HEK293 (cell line): ENCODE measurements around the gene AMIGO1.
A peak's percentile ranks its signal among the peaks of the same experiment; 100 is the strongest.

Experiments
- CTCF ChIA-PET: fragments of 350-600 bp; formaldehyde crosslinking; extraction: SDS; loops from one replicate; lab custom pipeline; 2021; ENCODE audit warnings: antibody characterized with exemption; lab: Yijun Ruan, JAX
- POLR2A ChIA-PET: fragments of 300-600 bp; formaldehyde crosslinking; extraction: SDS; loops from one replicate; lab custom pipeline; 2020; ENCODE audit warnings: antibody characterized with exemption, inconsistent platforms; lab: Yijun Ruan, JAX
- H3K27ac ChIP-seq: fragments of 200-500 bp; sonication (Bioruptor generic); 2 replicates; pipeline ENCODE4 v1.5.1; 2014; ENCODE audit warnings: low read depth, low read length, control low read depth, inconsistent platforms; ENCODE audit errors: extremely low read depth
- H3K36me3 ChIP-seq, 2 experiments: fragments of 200-500 bp in 1 of 2; sonication (Bioruptor generic) in 1 of 2; 1 replicate in 1 of 2; 2 replicates in 1 of 2; pipeline ENCODE4 v1.5.1; 2014 to 2017; ENCODE audit warnings: inconsistent platforms in 2 of 2, low read length in 2 of 2; ENCODE audit not compliant: control insufficient read depth in 2 of 2, insufficient read depth in 1 of 2
- H3K4me1 ChIP-seq: fragments of 200-500 bp; sonication (Bioruptor generic); 2 replicates; pipeline ENCODE4 v1.5.1; 2014; ENCODE audit warnings: mild to moderate bottlenecking, low read length, inconsistent platforms; ENCODE audit not compliant: control insufficient read depth, insufficient read depth
- H3K4me3 ChIP-seq: 2 replicates; pipeline ENCODE4 v1.5.1; 2011; ENCODE audit warnings: low read depth, mild to moderate bottlenecking, control low read depth, low read length, moderate library complexity
- H3K9me3 ChIP-seq: fragments of 200-500 bp; sonication (Bioruptor generic); 2 replicates; pipeline ENCODE4 v1.5.1; 2014; ENCODE audit warnings: low read depth, low read length, inconsistent platforms; ENCODE audit not compliant: control insufficient read depth, insufficient read depth
- EGR2 ChIP-seq: fragments of 450-650 bp; formaldehyde crosslinking; IDR thresholded peaks from 2 replicates; pipeline ENCODE4 v1.5.1; 2016; ENCODE audit warnings: low read depth, missing biosample characterization, missing genetic modification characterization
- MEIS1 ChIP-seq: sonication (generic); formaldehyde crosslinking; IDR thresholded peaks from 2 replicates; pipeline ENCODE4 v1.8.1; 2022; ENCODE audit warnings: missing genetic modification reagents, mild to moderate bottlenecking, borderline replicate concordance
- MZF1 ChIP-seq: fragments of 450-650 bp; formaldehyde crosslinking; IDR thresholded peaks from 2 replicates; pipeline ENCODE4 v1.5.1; 2017; ENCODE audit warnings: missing biosample characterization, missing genetic modification characterization, borderline replicate concordance
- OSR2 ChIP-seq: fragments of 450-650 bp; formaldehyde crosslinking; IDR thresholded peaks from 2 replicates; pipeline ENCODE4 v1.5.1; 2016; ENCODE audit warnings: missing biosample characterization, missing genetic modification characterization
- SP2 ChIP-seq: fragments of 450-650 bp; formaldehyde crosslinking; IDR thresholded peaks from 2 replicates; pipeline ENCODE4 v1.5.1; 2016; ENCODE audit warnings: missing biosample characterization, missing genetic modification characterization
- SP3 ChIP-seq: fragments of 450-650 bp; formaldehyde crosslinking; IDR thresholded peaks from 2 replicates; pipeline ENCODE4 v1.5.1; 2016; ENCODE audit warnings: missing biosample characterization, missing genetic modification characterization
- YY1 ChIP-seq: fragments of 450-650 bp; formaldehyde crosslinking; IDR thresholded peaks from 2 replicates; pipeline ENCODE4 v1.5.1; 2018; ENCODE audit warnings: missing biosample characterization, missing genetic modification characterization
- ZFHX2 ChIP-seq: fragments of 450-650 bp; formaldehyde crosslinking; conservative IDR thresholded peaks from 2 replicates; pipeline ENCODE4 v1.5.1; 2016; ENCODE audit warnings: missing biosample characterization, missing genetic modification characterization
- ZFP37 ChIP-seq: fragments of 450-650 bp; formaldehyde crosslinking; IDR thresholded peaks from 2 replicates; pipeline ENCODE4 v1.5.1; 2016; ENCODE audit warnings: missing biosample characterization, missing genetic modification characterization
- ZNF211 ChIP-seq: fragments of 450-650 bp; formaldehyde crosslinking; IDR thresholded peaks from 2 replicates; pipeline ENCODE4 v1.5.1; 2016; ENCODE audit warnings: low read depth, missing biosample characterization, missing genetic modification characterization
- ZNF292 ChIP-seq: fragments of 450-650 bp; formaldehyde crosslinking; IDR thresholded peaks from 2 replicates; pipeline ENCODE4 v1.5.1; 2016; ENCODE audit warnings: low read depth, missing biosample characterization, missing genetic modification characterization, borderline replicate concordance
- ZNF354C ChIP-seq: fragments of 450-650 bp; formaldehyde crosslinking; IDR thresholded peaks from 2 replicates; pipeline ENCODE4 v1.5.1; 2016; ENCODE audit warnings: missing biosample characterization, missing genetic modification characterization, low read depth, borderline replicate concordance
- ZNF37A ChIP-seq: fragments of 450-650 bp; IDR thresholded peaks from 2 replicates; pipeline ENCODE4 v1.5.1; 2018; ENCODE audit warnings: missing biosample characterization, missing genetic modification characterization
- ZNF473 ChIP-seq: fragments of 450-650 bp; formaldehyde crosslinking; IDR thresholded peaks from 2 replicates; pipeline ENCODE4 v1.5.1; 2017; ENCODE audit warnings: missing biosample characterization, missing genetic modification characterization
- ZNF624 ChIP-seq: fragments of 450-650 bp; formaldehyde crosslinking; IDR thresholded peaks from 2 replicates; pipeline ENCODE4 v1.5.1; 2017; ENCODE audit warnings: missing biosample characterization, missing genetic modification characterization
- ZNF747 ChIP-seq: fragments of 450-650 bp; formaldehyde crosslinking; IDR thresholded peaks from 2 replicates; pipeline ENCODE4 v1.5.1; 2016; ENCODE audit warnings: missing biosample characterization, missing genetic modification characterization
- ZXDB ChIP-seq: fragments of 450-650 bp; formaldehyde crosslinking; IDR thresholded peaks from 2 replicates; pipeline ENCODE4 v1.5.1; 2016; ENCODE audit warnings: missing biosample characterization, missing genetic modification characterization
- TF ChIP-seq, protein P1 (sequence below): fragments of 450-650 bp; formaldehyde crosslinking; IDR thresholded peaks from 2 replicates; pipeline ENCODE4 v1.5.1; 2016; ENCODE audit warnings: missing biosample characterization, missing genetic modification characterization
- TF ChIP-seq, protein P2 (sequence below): fragments of 450-650 bp; formaldehyde crosslinking; IDR thresholded peaks from 2 replicates; pipeline ENCODE4 v1.5.1; 2016; ENCODE audit warnings: missing biosample characterization, missing genetic modification characterization
- TF ChIP-seq, protein P3 (sequence below): fragments of 450-650 bp; formaldehyde crosslinking; IDR thresholded peaks from 2 replicates; pipeline ENCODE4 v1.5.1; 2016; ENCODE audit warnings: missing biosample characterization, missing genetic modification characterization
- TF ChIP-seq, protein P4 (sequence below): fragments of 450-650 bp; formaldehyde crosslinking; IDR thresholded peaks from 2 replicates; pipeline ENCODE4 v1.5.0; 2017; ENCODE audit warnings: missing biosample characterization, missing genetic modification characterization, borderline replicate concordance
- TF ChIP-seq, protein P5 (sequence below): fragments of 450-650 bp; formaldehyde crosslinking; IDR thresholded peaks from 2 replicates; pipeline ENCODE4 v1.5.1; 2017; ENCODE audit warnings: missing biosample characterization, missing genetic modification characterization

AMIGO1 gene

DNA sequence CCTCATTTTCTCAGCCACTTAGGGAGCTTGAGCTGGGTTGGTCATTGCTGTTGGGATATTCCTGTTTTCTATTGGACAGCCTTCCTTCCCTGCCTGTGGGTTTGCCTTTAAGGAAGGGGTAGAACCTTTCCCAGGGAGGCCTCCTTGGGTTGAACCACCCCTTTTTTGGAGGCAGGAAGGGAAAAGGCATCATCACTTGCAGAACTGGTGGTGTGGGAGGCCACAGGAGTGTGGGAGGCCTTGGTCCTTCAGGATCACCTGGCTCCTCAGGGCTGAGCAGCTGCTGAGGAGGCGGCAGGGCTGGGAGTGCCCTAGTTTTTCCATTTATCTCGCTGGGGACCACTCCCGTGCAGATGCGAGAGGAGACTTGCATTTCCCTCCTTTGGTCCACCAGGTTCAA, 16.3 kb downstream of the AMIGO1 start:
- CTCF ChIA-PET: interaction anchor here (0.7 to 36.3 kb wide), 13 partner anchors 10 to 167 kb away, joined by 3 to 1152 read pairs (median 5); partner anchors contain the start of genes AMIGO1, ATXN7L2 and GPR61
- Histone ChIP-seq H3K4me3 (no peak overlapping the region), H3K36me3 (peaks cover 0 to 70% of the 10 kb centered on the region in 2 experiments; a peak in 1 of 3 replicates), H3K9me3 (no peaks in the 10 kb centered on the region), H3K4me1 (no peaks in the 10 kb centered on the region), H3K27ac (no peak overlapping the region)
- TF ChIP-seq ZXDB (tag by site-specific recombination): no peak
- TF ChIP-seq ZFHX2 (tag by site-specific recombination): peak; percentile 85
- no peak for TF ChIP-seq MEIS1
- no peak for TF ChIP-seq ZNF211 (tag by site-specific recombination)
- TF ChIP-seq, protein P1, sequence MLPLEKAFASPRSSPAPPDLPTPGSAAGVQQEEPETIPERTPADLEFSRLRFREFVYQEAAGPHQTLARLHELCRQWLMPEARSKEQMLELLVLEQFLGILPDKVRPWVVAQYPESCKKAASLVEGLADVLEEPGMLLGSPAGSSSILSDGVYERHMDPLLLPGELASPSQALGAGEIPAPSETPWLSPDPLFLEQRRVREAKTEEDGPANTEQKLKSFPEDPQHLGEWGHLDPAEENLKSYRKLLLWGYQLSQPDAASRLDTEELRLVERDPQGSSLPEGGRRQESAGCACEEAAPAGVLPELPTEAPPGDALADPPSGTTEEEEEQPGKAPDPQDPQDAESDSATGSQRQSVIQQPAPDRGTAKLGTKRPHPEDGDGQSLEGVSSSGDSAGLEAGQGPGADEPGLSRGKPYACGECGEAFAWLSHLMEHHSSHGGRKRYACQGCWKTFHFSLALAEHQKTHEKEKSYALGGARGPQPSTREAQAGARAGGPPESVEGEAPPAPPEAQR: no peak
- TF ChIP-seq SP2: peak; percentile 48
- TF ChIP-seq, protein P2, sequence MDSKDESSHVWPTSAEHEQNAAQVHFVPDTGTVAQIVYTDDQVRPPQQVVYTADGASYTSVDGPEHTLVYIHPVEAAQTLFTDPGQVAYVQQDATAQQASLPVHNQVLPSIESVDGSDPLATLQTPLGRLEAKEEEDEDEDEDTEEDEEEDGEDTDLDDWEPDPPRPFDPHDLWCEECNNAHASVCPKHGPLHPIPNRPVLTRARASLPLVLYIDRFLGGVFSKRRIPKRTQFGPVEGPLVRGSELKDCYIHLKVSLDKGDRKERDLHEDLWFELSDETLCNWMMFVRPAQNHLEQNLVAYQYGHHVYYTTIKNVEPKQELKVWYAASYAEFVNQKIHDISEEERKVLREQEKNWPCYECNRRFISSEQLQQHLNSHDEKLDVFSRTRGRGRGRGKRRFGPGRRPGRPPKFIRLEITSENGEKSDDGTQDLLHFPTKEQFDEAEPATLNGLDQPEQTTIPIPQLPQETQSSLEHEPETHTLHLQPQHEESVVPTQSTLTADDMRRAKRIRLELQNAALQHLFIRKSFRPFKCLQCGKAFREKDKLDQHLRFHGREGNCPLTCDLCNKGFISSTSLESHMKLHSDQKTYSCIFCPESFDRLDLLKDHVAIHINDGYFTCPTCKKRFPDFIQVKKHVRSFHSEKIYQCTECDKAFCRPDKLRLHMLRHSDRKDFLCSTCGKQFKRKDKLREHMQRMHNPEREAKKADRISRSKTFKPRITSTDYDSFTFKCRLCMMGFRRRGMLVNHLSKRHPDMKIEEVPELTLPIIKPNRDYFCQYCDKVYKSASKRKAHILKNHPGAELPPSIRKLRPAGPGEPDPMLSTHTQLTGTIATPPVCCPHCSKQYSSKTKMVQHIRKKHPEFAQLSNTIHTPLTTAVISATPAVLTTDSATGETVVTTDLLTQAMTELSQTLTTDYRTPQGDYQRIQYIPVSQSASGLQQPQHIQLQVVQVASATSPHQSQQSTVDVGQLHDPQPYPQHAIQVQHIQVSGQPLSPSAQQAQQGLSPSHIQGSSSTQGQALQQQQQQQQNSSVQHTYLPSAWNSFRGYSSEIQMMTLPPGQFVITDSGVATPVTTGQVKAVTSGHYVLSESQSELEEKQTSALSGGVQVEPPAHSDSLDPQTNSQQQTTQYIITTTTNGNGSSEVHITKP (tag by site-specific recombination): peak; percentile 67; the same call in 1 of the 2 replicates
- TF ChIP-seq EGR2 (tag by site-specific recombination): peak; percentile 65
- TF ChIP-seq SP3 (tag by site-specific recombination): peak; percentile 30
- TF ChIP-seq ZNF473 (tag by site-specific recombination): no peak
- POLR2A ChIA-PET: interaction anchor here (0.6 to 2.9 kb wide), 5 partner anchors 11 to 136 kb away, joined by 3 to 11 read pairs (median 3); no protein-coding TSS in a partner anchor

DNA sequence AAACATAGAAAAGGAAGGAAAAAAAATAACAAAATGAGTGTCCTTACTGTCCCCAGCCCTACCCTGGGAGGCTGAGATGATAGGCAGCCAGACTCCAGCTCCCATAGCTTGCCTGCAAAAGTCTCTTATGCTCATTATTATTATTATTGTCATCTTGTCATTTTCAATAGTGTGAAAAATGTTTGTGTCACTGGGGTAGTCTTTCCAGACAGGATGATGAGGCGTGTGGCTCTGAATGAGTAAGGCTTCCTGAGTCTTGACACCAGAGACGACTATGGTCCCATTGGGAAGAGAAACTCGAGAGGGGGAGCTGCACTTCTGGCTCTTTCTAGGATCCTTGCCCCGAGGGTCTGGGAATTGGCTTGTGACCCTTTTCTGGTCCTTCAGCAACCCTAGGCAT, 16.7 kb downstream of the AMIGO1 start:
- Histone ChIP-seq H3K9me3 (no peaks in the 10 kb centered on the region), H3K4me3 (no peak overlapping the region), H3K36me3 (peaks cover 0 to 71% of the 10 kb centered on the region in 2 experiments; a peak in 1 of 3 replicates), H3K27ac (no peak overlapping the region), H3K4me1 (no peaks in the 10 kb centered on the region)
- ChIA-PET CTCF (interaction anchor here (0.6 to 36.3 kb wide), 13 partner anchors 10 to 527 kb away, joined by 3 to 1152 read pairs (median 5); partner anchors contain the start of genes AMIGO1, AMPD2, ATXN7L2 and GNAT2), POLR2A (interaction anchor here (1.1 to 2.1 kb wide), 2 partner anchors 37 to 38 kb away, joined by 3 to 5 read pairs; no protein-coding TSS in a partner anchor)
- TF ChIP-seq ZNF292 (tag by site-specific recombination): no peak
- TF ChIP-seq, protein P3, sequence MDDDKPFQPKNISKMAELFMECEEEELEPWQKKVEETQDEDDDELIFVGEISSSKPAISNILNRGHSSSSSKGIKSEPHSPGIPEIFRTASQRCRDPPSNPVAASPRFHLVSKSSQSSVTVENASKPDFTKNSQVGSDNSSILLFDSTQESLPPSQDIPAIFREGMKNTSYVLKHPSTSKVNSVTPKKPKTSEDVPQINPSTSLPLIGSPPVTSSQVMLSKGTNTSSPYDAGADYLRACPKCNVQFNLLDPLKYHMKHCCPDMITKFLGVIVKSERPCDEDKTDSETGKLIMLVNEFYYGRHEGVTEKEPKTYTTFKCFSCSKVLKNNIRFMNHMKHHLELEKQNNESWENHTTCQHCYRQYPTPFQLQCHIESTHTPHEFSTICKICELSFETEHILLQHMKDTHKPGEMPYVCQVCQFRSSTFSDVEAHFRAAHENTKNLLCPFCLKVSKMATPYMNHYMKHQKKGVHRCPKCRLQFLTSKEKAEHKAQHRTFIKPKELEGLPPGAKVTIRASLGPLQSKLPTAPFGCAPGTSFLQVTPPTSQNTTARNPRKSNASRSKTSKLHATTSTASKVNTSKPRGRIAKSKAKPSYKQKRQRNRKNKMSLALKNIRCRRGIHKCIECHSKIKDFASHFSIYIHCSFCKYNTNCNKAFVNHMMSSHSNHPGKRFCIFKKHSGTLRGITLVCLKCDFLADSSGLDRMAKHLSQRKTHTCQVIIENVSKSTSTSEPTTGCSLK (tag by site-specific recombination): no peak
- TF ChIP-seq, protein P4, sequence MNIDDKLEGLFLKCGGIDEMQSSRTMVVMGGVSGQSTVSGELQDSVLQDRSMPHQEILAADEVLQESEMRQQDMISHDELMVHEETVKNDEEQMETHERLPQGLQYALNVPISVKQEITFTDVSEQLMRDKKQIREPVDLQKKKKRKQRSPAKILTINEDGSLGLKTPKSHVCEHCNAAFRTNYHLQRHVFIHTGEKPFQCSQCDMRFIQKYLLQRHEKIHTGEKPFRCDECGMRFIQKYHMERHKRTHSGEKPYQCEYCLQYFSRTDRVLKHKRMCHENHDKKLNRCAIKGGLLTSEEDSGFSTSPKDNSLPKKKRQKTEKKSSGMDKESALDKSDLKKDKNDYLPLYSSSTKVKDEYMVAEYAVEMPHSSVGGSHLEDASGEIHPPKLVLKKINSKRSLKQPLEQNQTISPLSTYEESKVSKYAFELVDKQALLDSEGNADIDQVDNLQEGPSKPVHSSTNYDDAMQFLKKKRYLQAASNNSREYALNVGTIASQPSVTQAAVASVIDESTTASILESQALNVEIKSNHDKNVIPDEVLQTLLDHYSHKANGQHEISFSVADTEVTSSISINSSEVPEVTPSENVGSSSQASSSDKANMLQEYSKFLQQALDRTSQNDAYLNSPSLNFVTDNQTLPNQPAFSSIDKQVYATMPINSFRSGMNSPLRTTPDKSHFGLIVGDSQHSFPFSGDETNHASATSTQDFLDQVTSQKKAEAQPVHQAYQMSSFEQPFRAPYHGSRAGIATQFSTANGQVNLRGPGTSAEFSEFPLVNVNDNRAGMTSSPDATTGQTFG: no peak
- TF ChIP-seq MZF1 (tag by site-specific recombination): no peak
- no peak for TF ChIP-seq ZNF624
- TF ChIP-seq YY1 (tag by site-specific recombination): no peak
- no peak for TF ChIP-seq ZNF37A (tag by site-specific recombination)
- no peak for TF ChIP-seq ZNF747 (tag by site-specific recombination)
- TF ChIP-seq, protein P5, sequence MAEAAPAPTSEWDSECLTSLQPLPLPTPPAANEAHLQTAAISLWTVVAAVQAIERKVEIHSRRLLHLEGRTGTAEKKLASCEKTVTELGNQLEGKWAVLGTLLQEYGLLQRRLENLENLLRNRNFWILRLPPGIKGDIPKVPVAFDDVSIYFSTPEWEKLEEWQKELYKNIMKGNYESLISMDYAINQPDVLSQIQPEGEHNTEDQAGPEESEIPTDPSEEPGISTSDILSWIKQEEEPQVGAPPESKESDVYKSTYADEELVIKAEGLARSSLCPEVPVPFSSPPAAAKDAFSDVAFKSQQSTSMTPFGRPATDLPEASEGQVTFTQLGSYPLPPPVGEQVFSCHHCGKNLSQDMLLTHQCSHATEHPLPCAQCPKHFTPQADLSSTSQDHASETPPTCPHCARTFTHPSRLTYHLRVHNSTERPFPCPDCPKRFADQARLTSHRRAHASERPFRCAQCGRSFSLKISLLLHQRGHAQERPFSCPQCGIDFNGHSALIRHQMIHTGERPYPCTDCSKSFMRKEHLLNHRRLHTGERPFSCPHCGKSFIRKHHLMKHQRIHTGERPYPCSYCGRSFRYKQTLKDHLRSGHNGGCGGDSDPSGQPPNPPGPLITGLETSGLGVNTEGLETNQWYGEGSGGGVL (tag by site-specific recombination): no peak
- no peak for TF ChIP-seq ZNF354C (tag by site-specific recombination)
- TF ChIP-seq ZFP37 (tag by site-specific recombination): no peak
- no peak for TF ChIP-seq OSR2 (tag by site-specific recombination)
